GM21737 (cell line): ENCODE results near the gene PPARD.
"Not testable (repeated sequence)": the region's sequence is repeated elsewhere in the genome, so short reads cannot be mapped to it uniquely, and the experiment has no call there.

Source experiments
- ATAC-seq: cut with Tn5 transposase; IDR thresholded peaks from one replicate; pipeline ENCODE4 v1.9.1; 2021; ENCODE audit warnings: mild to moderate bottlenecking, moderate library complexity; ENCODE audit not compliant: unreplicated experiment

PPARD gene

GRCh38 chr6:35435074-35435837 is 92.9 kb downstream of the PPARD start:
- ATAC-seq = no peak

DNA sequence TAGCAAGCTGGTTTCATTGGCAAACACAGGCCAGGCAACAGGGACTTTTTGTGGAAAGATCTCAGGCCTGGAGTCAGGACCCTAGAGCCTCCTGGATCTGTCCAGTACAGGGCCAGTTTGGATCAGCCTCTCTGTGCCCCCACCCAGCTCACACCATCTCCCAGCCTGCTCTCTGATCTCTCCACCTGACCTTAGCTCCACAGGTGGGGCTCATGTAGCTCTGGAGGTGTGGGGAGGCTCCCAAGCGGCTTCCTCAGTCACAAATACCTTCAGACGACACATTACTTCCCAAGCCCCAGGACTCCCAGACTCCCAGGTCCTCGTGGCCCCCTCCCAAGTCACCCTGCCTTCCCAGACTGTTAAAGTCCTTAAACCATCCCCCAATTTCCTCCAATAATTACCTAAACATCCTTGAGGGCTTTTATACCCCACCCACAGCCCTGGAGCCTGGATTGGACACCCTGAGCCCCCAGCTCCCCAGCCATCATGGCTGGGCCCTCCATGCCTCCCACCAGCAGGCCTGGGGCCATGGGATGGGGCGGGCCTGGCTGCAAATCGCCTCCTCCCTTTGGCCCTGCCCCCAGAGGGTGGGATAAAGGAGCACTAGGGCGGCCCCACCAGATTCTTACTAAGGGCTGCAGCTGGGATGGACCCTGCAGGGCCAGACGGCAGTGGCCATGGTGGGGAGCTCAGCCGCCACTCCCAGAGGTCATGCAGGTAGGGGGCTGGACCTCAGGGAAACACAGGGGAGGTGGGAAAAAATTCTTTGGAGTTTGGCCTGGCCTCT is 93.9 kb downstream of the PPARD start:
- ATAC-seq = no peak

DNA sequence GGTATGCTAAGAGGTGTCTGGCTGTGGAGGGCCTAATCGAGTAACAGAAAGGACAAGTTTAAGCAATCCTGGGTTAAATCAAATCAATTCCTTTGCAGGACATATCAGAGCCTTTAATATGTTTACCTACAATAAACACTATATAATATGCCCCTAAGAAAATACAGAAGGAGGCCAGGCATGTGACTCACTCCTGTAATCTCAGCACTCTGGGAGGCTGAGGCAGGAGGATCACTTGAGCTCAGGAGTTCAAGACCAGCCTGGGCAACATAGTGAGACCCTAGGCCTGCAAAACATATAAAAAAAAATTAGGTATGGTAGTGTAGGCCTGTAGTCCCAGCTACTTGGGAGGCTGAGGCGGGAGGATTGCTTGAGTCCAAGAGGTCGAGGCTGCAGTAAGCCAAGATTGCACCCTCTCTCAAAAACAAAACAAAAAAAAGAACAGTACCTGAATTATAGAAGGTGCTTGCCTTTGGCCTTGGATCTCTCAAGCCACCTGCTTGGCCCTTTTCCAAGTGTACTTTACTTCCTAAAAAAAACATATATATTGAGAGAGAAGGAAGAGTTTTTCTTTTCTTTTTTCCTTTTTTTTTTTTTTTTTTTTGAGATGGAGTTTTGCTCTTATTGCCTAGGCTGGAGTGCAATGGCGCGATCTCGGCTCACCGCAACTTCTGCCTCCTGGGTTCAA is 96.2 kb downstream of the PPARD start:
- ATAC-seq = not testable (repeated sequence)

DNA sequence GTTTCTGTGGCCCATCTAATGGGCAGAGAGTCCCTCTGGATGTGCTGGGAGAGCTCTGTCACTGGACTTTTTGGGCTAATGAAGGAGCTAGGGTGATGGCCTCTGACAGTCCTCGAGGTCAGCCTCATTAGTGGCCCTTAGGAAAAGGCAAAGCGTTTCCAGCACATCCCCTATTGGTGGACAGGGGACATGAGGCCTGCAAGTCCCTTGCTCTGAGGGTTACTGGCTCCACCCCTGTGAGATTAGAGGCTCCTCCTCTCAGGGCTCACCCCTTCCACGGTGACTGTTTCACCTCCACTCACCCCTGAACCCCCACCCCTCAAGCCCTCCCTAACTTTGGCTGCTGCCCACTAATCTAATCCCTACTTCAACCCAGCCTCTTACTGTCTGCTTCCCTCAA is 97.0 kb downstream of the PPARD start:
- ATAC-seq = no peak

DNA sequence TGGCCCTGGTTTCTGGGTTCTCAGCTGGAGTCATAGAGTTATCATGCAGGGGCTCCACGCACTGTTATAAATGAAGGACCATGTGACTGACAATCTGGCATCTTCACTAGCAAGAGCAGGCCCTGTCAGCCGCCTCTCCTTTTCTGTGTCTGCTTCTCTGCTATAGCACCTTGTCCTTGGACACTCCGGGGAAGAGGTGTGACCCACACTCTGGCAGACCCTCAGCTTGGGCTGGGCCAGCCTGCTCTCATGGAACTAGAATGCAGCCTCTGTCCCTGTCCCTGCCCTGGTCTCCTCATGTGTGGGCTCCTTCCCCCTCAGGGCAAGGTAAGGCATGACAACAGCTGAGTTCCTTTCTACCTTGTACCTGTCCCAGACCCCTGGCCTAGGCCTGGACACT is 98.8 kb downstream of the PPARD start:
- no peak for ATAC-seq

- no peak for ATAC-seq
These were observed 99.3 kb downstream of the PPARD start for GRCh38 chr6:35441642-35442041.

DNA sequence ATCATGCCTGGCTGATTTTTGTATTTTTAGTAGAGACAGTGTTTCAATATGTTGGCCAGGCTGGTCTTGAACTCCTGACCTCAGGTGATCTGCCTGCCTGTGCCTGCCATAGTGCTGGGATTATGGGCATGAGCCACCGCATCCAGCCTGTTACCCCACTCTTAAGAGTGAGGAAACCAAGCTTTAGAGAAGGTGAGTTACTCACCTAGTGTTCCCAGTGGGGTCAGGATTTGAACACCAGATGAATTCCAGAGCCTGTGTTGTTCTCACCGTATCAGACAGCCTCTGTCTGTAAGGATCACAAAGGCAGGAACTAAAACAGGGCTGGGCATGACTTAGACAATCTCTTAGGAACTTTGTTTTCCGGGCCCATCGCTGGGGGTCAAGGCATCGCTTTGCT is 100.3 kb downstream of the PPARD start:
- ATAC-seq = no peak

DNA sequence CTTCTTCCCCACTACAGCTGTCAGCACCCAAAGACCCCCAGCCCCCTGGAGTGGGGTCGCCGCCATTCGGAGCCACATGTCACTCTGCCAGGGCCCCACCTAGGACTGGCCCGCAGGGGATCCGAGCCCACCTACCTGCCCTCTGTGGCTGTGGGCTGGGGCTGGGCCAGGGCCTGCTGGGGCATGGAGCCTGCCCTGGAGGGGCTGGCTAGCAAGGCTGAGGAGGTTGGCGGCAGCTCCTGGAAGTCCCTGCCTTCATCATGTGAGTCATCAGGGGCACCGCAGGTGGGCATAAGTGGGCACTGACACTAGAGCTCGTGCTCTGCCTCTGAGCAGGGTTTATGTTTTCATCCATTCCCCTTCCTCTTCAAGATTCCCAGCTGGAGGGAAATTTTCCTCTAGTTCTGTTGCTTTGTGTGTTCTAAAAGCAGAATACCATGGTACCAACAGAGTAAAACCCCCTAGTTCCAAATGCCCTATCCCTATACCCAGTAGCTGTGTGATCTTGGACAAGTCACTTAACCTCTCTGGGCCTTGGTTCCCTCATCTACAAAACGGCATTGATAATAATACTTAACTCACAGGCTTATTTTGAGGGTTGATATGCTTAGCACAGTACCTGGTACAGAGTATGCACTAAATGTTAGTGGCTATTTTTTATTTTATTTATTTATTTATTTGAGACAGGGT is 101.1 kb downstream of the PPARD start:
- ATAC-seq = no peak

DNA sequence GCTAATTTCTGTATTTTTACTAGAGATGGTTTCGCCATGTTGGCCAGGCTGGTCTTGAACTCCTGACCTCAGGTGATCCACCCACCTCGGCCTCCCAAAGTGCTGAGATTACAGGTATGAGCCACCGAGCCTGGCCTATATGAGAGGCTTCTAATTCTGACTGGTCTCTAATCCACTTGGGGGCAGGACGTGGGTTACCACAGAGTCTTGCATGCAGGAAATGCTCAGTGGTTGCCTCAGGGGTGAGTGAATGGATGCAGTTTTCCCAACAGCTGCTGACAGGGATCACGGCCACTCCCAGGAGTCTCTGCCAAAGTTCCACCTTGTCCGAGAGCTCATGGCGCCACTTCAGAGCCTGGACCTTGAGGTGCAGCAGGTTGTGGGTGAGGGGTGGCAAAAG is 103.3 kb downstream of the PPARD start:
- no peak for ATAC-seq

DNA sequence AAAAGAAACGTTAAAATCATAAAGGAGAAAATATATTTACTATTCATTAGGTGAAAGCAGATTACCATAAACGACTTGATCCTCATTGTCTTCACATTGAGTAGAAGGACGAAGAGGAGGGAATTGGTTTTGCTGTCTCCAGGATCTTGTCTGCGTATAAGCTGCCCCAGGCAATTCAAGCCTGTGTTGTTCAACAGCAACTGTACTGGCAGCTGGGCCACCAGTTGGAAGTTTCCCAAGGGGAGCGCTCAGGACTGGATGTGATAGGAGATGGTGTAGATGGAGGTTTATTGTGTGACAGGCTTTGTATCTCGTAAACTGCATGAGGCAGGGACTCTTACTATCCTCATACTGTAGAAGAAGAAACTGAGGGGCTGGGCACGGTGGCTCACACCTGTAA is 105.8 kb downstream of the PPARD start:
- ATAC-seq = no peak

DNA sequence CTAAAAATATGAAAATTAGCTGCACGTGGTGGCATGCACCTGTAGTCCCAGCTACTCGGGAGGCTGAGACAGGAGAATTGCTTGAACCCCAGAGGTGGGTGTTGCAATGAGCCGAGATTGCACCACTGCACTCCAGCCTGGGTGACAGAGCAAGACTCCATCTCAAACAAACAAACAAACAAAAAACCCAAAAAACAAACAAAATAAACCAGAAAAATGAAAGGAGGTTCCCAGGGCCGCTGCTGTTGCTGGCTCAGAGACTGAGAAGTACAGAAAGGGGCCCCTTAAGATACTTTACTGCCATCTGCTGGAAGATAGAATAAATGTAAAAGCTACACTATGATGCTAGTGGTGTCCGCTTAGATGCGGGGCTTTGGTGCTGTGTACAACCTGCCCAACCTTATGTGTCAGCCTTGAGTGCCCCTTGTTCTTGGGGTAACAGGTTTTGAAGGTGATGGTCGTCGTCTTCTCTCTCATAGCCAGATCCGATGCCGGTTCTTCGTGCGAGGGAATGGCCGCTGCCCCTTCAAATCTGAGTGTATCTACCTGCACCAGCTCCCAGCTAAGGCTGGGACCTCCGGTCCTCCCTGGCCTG is 107.0 kb downstream of the PPARD start:
- ATAC-seq = peak; percentile 37

GRCh38 chr6:35451354-35452182 is 109.2 kb downstream of the PPARD start:
- ATAC-seq = no peak

DNA sequence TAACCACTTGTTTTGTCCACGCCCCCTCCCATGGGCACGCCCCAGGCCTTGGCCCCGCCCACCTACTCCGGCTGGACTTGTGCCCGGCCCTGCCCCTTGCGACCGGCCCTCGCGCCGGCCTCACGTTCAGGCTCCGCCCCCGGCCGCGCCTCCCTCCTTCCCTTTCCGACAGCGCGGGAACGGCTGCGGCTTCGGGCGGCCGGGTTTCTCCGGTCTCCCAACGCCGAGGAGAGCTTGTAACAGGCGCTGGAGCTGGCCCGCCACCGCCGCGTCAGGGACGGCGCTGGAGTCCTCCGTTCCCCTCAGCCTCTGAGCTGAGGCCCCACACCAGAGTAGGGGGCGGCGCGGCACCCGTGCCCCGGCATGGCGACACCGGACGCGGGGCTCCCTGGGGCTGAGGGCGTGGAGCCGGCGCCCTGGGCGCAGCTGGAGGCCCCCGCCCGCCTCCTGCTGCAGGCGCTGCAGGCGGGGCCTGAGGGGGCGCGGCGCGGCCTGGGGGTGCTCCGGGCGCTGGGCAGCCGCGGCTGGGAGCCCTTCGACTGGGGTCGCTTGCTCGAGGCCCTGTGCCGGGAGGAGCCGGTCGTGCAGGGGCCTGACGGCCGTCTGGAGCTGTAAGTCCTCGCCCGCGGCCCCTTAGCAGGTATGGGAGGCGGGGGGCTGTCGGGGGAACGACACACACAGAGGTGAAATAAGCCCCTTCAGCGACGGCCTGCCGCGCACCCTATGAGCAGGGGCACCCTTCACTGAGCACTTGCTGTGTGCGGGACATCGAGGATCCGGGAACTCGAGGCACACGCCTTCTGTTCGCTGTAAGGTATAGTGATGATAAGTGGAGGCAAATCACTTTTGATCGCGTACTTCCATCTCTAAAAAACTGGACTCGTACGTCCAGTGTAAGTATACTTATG is 110.1 kb downstream of the PPARD start, which contains the start of gene FANCE:
FANCE (plus strand) TSS at position 156 of the 908 bp plus-strand sequence; CDS start at position 364, 208 bp downstream.
- ATAC-seq = peak; percentile 87

DNA sequence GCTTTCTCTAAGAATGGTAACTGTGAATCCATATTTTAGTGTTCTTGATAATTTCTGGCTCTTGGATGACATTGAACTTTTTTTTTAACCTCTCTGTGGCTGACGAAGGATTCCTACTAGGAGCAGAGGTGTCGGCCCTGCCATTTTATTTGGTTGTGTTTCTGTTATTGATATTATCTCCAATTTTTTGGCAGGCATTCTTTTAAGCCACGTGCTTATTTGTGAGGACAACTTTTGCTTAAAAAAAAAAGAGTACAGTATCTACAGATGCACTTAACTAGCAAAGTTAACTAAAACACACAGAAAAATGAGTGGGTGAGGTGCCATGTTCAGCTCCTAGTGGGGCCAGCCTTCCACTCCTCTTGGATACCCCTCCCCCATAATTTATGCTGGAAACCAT is 110.9 kb downstream of the PPARD start:
- ATAC-seq = no peak

- no peak for ATAC-seq
These were observed 112.2 kb downstream of the PPARD start for GRCh38 chr6:35454391-35455110.

- ATAC-seq = no peak
These were observed 115.5 kb downstream of the PPARD start for GRCh38 chr6:35457907-35458306.

DNA sequence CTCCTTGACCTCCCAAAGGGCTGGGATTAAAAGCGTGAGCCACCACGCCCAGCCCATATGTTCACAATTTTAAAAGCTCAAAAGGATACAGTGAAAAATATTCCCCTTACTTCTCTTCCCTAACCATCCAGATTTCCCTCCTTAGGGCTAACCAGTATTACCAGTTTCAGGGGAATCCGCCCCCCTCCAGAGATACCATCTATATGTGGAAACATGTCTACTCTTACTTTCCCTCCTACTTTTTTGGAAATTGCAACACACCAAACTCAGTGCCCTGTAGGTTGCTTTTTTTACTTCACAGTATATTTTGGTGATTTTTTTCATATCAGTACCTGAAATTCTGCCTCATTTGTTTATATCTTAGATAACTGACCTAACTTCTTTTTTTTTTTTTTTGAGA is 118.9 kb downstream of the PPARD start:
- no peak for ATAC-seq

- ATAC-seq = no peak
These were observed 120.9 kb downstream of the PPARD start for GRCh38 chr6:35463292-35463691.
